WTC11 (cell line): ENCODE measurements around the gene FRMD4A. TPM values are rescaled to one million over a fixed set of nuclear protein-coding genes. Genes with fewer than 3 reads are reported as not detected.

Experiments used
- ATAC-seq: fragments of 200-7000 bp; cut with Tn5 transposase; 2 replicates; pipeline ENCODE4 v1.10.0; 2021; ENCODE audit warnings: mild to moderate bottlenecking, moderate library complexity
- CTCF ChIA-PET: fragments of 300-600 bp; sonication (Branson Sonifier 250); formaldehyde crosslinking; loops from one replicate; lab custom pipeline; 2021; ENCODE audit warnings: antibody characterized with exemption; lab: Charles Lee
- POLR2A ChIA-PET: fragments of 350-600 bp; sonication (Branson Sonifier 250); formaldehyde crosslinking; loops from one replicate; lab custom pipeline; 2021; ENCODE audit warnings: antibody characterized with exemption; lab: Charles Lee
- DNase-seq: peaks from one replicate; pipeline ENCODE4 v3.0.0; 2021; ENCODE audit warnings: low spot score
- H3K27ac Mint-ChIP-seq: 2 replicates; pipeline ENCODE4 v1.8.0; 2021; ENCODE audit warnings: mixed read lengths
- H3K27me3 Mint-ChIP-seq: 2 replicates; pipeline ENCODE4 v1.8.0; 2021; ENCODE audit warnings: low read depth, mild to moderate bottlenecking, moderate library complexity, mixed read lengths
- H3K36me3 Mint-ChIP-seq: 2 replicates; pipeline ENCODE4 v1.8.0; 2021; ENCODE audit warnings: mixed read lengths
- H3K4me1 Mint-ChIP-seq: 2 replicates; pipeline ENCODE4 v1.8.0; 2022; ENCODE audit warnings: mixed read lengths
- H3K4me3 Mint-ChIP-seq: 2 replicates; pipeline ENCODE4 v1.8.0; 2021; ENCODE audit warnings: mild to moderate bottlenecking, moderate library complexity, mixed read lengths
- H3K9me3 Mint-ChIP-seq: 2 replicates; pipeline ENCODE4 v1.8.0; 2021; ENCODE audit warnings: mixed read lengths
- ATF2 ChIP-seq: sonication (generic); formaldehyde crosslinking; IDR thresholded peaks from 2 replicates; pipeline ENCODE4 v1.8.1; 2022; ENCODE audit warnings: low read depth, missing genetic modification reagents, borderline replicate concordance
- FOXJ3 ChIP-seq: sonication (generic); formaldehyde crosslinking; IDR thresholded peaks from 2 replicates; pipeline ENCODE4 v1.9.0; 2021; ENCODE audit warnings: missing genetic modification reagents, mild to moderate bottlenecking, borderline replicate concordance
- GRHL2 ChIP-seq: fragments of 250-450 bp; sonication (Bioruptor Pico); IDR thresholded peaks from 2 replicates; pipeline ENCODE4 v1.8.0; 2022; ENCODE audit warnings: mild to moderate bottlenecking, moderate library complexity; ENCODE audit not compliant: insufficient replicate concordance, severe bottlenecking
- HMGA2 ChIP-seq: fragments of 250-450 bp; sonication (Bioruptor Pico); IDR thresholded peaks from 2 replicates; pipeline ENCODE4 v1.4.0; 2021; ENCODE audit warnings: mild to moderate bottlenecking, moderate library complexity
- NFYB ChIP-seq: sonication (generic); formaldehyde crosslinking; conservative IDR thresholded peaks from 2 replicates; pipeline ENCODE4 v1.8.0; 2022; ENCODE audit warnings: low read depth, missing genetic modification reagents
- TEAD4 ChIP-seq: sonication (generic); formaldehyde crosslinking; IDR thresholded peaks from 2 replicates; pipeline ENCODE4 v1.8.0; 2022; ENCODE audit warnings: mild to moderate bottlenecking, missing genetic modification reagents
- ZMAT4 ChIP-seq: fragments of 250-450 bp; sonication (Bioruptor Pico); IDR thresholded peaks from 2 replicates; pipeline ENCODE4 v1.9.0; 2021; ENCODE audit warnings: mild to moderate bottlenecking
- ZNF219 ChIP-seq: sonication (generic); formaldehyde crosslinking; IDR thresholded peaks from 2 replicates; pipeline ENCODE4 v1.8.0; 2023; ENCODE audit warnings: missing genetic modification reagents, mild to moderate bottlenecking, borderline replicate concordance
- ZNF416 ChIP-seq: fragments of 250-450 bp; sonication (Bioruptor Pico); IDR thresholded peaks from 2 replicates; pipeline ENCODE4 v1.9.0; 2021; ENCODE audit warnings: mild to moderate bottlenecking, inconsistent platforms
- ZNF423 ChIP-seq: fragments of 250-450 bp; sonication (Bioruptor Pico); IDR thresholded peaks from 2 replicates; pipeline ENCODE4 v2.1.2; 2022; ENCODE audit warnings: mild to moderate bottlenecking, moderate library complexity
- ZNF671 ChIP-seq: fragments of 250-450 bp; sonication (Bioruptor Pico); IDR thresholded peaks from 2 replicates; pipeline ENCODE4 v1.8.0; 2021; ENCODE audit warnings: mild to moderate bottlenecking
- total RNA-seq: library from RNA; stranded (reverse); gene quantifications from 3 replicates; pipeline ENCODE4 v1.2.3, GENCODE V29; 2021
- TF ChIP-seq, protein P1 (sequence below): sonication (generic); formaldehyde crosslinking; IDR thresholded peaks from 2 replicates; pipeline ENCODE4 v1.8.1; 2023; ENCODE audit warnings: mild to moderate bottlenecking, missing genetic modification reagents, borderline replicate concordance
- TF ChIP-seq, protein P2 (sequence below): fragments of 250-450 bp; sonication (Bioruptor Pico); IDR thresholded peaks from 2 replicates; pipeline ENCODE4 v1.8.0; 2021; ENCODE audit warnings: mild to moderate bottlenecking
- TF ChIP-seq, protein P3 (sequence below): fragments of 250-450 bp; sonication (Bioruptor Pico); IDR thresholded peaks from 2 replicates; pipeline ENCODE4 v1.9.0; 2021; ENCODE audit warnings: mild to moderate bottlenecking, borderline replicate concordance
- TF ChIP-seq, protein P4 (sequence below): sonication (generic); formaldehyde crosslinking; IDR thresholded peaks from 2 replicates; pipeline ENCODE4 v1.8.1; 2022; ENCODE audit warnings: missing genetic modification reagents, borderline replicate concordance
- TF ChIP-seq, protein P5 (sequence below): fragments of 250-450 bp; sonication (Bioruptor Pico); IDR thresholded peaks from 2 replicates; pipeline ENCODE4 v1.9.0; 2021; ENCODE audit warnings: moderate library complexity, mild to moderate bottlenecking, inconsistent platforms, borderline replicate concordance
- TF ChIP-seq, protein P6 (sequence below): fragments of 250-450 bp; sonication (Bioruptor Pico); IDR thresholded peaks from 2 replicates; pipeline ENCODE4 v2.1.2; 2022; ENCODE audit warnings: mild to moderate bottlenecking, moderate library complexity

The FRMD4A gene
- total RNA-seq, 1 experiment from 2014 or later = 35.5 TPM

- H3K36me3 Mint-ChIP-seq = no peaks in the 10 kb centered on the region; the same call in 1 of the 2 replicates
- TF ChIP-seq ATF2 (CRISPR knock-in tag) (no peak), HMGA2 (CRISPR knock-in tag) (0 out of 2 replicates have a peak, but pooled peaks have one; percentile 1), ZNF671 (no peak)
- TF ChIP-seq, protein P1, sequence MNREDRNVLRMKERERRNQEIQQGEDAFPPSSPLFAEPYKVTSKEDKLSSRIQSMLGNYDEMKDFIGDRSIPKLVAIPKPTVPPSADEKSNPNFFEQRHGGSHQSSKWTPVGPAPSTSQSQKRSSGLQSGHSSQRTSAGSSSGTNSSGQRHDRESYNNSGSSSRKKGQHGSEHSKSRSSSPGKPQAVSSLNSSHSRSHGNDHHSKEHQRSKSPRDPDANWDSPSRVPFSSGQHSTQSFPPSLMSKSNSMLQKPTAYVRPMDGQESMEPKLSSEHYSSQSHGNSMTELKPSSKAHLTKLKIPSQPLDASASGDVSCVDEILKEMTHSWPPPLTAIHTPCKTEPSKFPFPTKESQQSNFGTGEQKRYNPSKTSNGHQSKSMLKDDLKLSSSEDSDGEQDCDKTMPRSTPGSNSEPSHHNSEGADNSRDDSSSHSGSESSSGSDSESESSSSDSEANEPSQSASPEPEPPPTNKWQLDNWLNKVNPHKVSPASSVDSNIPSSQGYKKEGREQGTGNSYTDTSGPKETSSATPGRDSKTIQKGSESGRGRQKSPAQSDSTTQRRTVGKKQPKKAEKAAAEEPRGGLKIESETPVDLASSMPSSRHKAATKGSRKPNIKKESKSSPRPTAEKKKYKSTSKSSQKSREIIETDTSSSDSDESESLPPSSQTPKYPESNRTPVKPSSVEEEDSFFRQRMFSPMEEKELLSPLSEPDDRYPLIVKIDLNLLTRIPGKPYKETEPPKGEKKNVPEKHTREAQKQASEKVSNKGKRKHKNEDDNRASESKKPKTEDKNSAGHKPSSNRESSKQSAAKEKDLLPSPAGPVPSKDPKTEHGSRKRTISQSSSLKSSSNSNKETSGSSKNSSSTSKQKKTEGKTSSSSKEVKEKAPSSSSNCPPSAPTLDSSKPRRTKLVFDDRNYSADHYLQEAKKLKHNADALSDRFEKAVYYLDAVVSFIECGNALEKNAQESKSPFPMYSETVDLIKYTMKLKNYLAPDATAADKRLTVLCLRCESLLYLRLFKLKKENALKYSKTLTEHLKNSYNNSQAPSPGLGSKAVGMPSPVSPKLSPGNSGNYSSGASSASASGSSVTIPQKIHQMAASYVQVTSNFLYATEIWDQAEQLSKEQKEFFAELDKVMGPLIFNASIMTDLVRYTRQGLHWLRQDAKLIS = no peak
- peak overlapping the region; percentile 61 for H3K27ac Mint-ChIP-seq
- no peaks in the 10 kb centered on the region for H3K9me3 Mint-ChIP-seq
- CTCF ChIA-PET = interaction anchor here (0.9 to 2.7 kb wide), 2 partner anchors 11 to 188 kb away, joined by 3 to 7 read pairs; no protein-coding TSS in a partner anchor
- POLR2A ChIA-PET = no interaction called here
- H3K27me3 Mint-ChIP-seq = no peaks in the 10 kb centered on the region
- ATAC-seq (no peak), DNase-seq (no peak)
- H3K4me1 Mint-ChIP-seq = peaks cover 6% of the 10 kb centered on the region
- no peak overlapping the region for H3K4me3 Mint-ChIP-seq
These were observed 702.1 kb downstream of the FRMD4A start for GRCh38 chr10:13628661-13629060.

DNA sequence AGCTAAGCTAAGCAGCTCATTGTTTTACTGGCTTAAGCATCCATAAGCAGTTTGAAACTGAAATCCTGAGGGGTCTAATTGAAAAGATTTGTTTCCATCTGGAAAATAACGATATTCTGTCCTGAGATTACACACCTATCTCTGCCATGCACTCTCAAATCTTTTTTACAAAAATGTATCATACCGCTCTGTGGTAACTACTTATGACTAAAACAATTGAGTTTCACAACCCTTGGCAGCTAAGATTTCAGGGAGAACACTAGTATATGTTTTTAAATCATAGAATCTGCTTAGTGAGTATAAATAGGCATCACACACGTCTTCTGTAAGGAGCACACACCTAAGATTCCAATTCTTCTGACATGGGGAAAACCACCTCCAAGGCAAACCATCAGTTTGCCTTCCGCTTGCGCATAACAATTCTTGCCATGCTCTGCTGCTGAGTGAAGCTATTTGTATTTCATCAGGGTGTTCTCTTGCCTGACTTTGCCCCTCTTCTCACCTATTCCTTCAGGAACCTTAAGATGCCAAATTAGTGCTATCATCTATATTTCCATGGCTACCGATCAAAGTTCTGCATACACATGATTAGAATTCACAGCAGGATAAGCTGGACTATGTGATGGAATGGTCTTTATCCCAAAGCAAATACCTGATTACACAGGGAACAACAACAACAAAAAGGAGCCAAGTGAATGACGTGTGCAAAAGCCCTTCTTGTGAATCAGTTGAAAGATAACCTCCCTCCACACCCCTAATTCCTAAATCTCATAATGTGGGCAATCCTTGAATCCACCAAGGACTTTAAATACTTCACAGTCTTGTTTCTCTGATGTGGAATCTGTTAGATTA, 703.0 kb downstream of the FRMD4A start:
- POLR2A ChIA-PET = no interaction called here
- no peak for DNase-seq
- CTCF ChIA-PET = interaction anchor here (1.8 to 2.7 kb wide), 2 partner anchors 12 to 41 kb away, joined by 4 to 7 read pairs; partner anchors contain the start of gene PRPF18
- no peak for TF ChIP-seq ZNF416
- no peak for TF ChIP-seq GRHL2
- TF ChIP-seq NFYB (CRISPR knock-in tag) = no peak
- TF ChIP-seq ZNF219 (CRISPR knock-in tag) = no peak
- TF ChIP-seq ZNF423 = no peak
- no peak for TF ChIP-seq TEAD4 (CRISPR knock-in tag)
- TF ChIP-seq ZMAT4 = no peak
- TF ChIP-seq, protein P2, sequence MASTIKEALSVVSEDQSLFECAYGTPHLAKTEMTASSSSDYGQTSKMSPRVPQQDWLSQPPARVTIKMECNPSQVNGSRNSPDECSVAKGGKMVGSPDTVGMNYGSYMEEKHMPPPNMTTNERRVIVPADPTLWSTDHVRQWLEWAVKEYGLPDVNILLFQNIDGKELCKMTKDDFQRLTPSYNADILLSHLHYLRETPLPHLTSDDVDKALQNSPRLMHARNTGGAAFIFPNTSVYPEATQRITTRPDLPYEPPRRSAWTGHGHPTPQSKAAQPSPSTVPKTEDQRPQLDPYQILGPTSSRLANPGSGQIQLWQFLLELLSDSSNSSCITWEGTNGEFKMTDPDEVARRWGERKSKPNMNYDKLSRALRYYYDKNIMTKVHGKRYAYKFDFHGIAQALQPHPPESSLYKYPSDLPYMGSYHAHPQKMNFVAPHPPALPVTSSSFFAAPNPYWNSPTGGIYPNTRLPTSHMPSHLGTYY = no peak
- TF ChIP-seq, protein P3, sequence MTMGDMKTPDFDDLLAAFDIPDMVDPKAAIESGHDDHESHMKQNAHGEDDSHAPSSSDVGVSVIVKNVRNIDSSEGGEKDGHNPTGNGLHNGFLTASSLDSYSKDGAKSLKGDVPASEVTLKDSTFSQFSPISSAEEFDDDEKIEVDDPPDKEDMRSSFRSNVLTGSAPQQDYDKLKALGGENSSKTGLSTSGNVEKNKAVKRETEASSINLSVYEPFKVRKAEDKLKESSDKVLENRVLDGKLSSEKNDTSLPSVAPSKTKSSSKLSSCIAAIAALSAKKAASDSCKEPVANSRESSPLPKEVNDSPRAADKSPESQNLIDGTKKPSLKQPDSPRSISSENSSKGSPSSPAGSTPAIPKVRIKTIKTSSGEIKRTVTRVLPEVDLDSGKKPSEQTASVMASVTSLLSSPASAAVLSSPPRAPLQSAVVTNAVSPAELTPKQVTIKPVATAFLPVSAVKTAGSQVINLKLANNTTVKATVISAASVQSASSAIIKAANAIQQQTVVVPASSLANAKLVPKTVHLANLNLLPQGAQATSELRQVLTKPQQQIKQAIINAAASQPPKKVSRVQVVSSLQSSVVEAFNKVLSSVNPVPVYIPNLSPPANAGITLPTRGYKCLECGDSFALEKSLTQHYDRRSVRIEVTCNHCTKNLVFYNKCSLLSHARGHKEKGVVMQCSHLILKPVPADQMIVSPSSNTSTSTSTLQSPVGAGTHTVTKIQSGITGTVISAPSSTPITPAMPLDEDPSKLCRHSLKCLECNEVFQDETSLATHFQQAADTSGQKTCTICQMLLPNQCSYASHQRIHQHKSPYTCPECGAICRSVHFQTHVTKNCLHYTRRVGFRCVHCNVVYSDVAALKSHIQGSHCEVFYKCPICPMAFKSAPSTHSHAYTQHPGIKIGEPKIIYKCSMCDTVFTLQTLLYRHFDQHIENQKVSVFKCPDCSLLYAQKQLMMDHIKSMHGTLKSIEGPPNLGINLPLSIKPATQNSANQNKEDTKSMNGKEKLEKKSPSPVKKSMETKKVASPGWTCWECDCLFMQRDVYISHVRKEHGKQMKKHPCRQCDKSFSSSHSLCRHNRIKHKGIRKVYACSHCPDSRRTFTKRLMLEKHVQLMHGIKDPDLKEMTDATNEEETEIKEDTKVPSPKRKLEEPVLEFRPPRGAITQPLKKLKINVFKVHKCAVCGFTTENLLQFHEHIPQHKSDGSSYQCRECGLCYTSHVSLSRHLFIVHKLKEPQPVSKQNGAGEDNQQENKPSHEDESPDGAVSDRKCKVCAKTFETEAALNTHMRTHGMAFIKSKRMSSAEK (CRISPR knock-in tag) = no peak
- no peak for TF ChIP-seq ZNF671
- TF ChIP-seq, protein P4, sequence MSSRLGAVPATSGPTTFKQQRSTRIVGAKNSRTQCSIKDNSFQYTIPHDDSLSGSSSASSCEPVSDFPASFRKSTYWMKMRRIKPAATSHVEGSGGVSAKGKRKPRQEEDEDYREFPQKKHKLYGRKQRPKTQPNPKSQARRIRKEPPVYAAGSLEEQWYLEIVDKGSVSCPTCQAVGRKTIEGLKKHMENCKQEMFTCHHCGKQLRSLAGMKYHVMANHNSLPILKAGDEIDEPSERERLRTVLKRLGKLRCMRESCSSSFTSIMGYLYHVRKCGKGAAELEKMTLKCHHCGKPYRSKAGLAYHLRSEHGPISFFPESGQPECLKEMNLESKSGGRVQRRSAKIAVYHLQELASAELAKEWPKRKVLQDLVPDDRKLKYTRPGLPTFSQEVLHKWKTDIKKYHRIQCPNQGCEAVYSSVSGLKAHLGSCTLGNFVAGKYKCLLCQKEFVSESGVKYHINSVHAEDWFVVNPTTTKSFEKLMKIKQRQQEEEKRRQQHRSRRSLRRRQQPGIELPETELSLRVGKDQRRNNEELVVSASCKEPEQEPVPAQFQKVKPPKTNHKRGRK (CRISPR knock-in tag) = no peak
- TF ChIP-seq FOXJ3 = no peak
- TF ChIP-seq, protein P5, sequence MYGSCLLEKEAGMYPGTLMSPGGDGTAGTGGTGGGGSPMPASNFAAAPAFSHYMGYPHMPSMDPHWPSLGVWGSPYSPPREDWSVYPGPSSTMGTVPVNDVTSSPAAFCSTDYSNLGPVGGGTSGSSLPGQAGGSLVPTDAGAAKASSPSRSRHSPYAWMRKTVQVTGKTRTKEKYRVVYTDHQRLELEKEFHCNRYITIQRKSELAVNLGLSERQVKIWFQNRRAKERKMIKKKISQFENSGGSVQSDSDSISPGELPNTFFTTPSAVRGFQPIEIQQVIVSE = no peak
- TF ChIP-seq, protein P6, sequence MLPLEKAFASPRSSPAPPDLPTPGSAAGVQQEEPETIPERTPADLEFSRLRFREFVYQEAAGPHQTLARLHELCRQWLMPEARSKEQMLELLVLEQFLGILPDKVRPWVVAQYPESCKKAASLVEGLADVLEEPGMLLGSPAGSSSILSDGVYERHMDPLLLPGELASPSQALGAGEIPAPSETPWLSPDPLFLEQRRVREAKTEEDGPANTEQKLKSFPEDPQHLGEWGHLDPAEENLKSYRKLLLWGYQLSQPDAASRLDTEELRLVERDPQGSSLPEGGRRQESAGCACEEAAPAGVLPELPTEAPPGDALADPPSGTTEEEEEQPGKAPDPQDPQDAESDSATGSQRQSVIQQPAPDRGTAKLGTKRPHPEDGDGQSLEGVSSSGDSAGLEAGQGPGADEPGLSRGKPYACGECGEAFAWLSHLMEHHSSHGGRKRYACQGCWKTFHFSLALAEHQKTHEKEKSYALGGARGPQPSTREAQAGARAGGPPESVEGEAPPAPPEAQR = no peak

More for the DNA sequence above, 703.0 kb downstream of the FRMD4A start:
- Mint-ChIP-seq H3K27me3 (no peaks in the 10 kb centered on the region), H3K36me3 (no peaks in the 10 kb centered on the region; the same call in 1 of the 2 replicates), H3K4me1 (peaks cover 6% of the 10 kb centered on the region), H3K4me3 (no peak overlapping the region), H3K27ac (no peak overlapping the region), H3K9me3 (no peaks in the 10 kb centered on the region)
- peak; percentile 67 for ATAC-seq
